ENCODE results near the gene TUNAR.

- TF ChIP-seq, protein P1, sequence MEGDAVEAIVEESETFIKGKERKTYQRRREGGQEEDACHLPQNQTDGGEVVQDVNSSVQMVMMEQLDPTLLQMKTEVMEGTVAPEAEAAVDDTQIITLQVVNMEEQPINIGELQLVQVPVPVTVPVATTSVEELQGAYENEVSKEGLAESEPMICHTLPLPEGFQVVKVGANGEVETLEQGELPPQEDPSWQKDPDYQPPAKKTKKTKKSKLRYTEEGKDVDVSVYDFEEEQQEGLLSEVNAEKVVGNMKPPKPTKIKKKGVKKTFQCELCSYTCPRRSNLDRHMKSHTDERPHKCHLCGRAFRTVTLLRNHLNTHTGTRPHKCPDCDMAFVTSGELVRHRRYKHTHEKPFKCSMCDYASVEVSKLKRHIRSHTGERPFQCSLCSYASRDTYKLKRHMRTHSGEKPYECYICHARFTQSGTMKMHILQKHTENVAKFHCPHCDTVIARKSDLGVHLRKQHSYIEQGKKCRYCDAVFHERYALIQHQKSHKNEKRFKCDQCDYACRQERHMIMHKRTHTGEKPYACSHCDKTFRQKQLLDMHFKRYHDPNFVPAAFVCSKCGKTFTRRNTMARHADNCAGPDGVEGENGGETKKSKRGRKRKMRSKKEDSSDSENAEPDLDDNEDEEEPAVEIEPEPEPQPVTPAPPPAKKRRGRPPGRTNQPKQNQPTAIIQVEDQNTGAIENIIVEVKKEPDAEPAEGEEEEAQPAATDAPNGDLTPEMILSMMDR (IDR thresholded peaks at IDR 0.05), result no peak
- TF ChIP-seq POLR2A (IDR thresholded peaks at IDR 0.05), result no peak
These were observed 80.2 kb downstream of the TUNAR start for GRCh38 chr14:95956601-95957460.
